GM20000 (cell line): ENCODE measurements around the gene ZBTB21.
A peak's percentile ranks its signal among the peaks of the same experiment; 100 is the strongest.

Source experiments
- DNase-seq: peaks from one replicate; pipeline ENCODE4 v3.0.0; 2012; ENCODE audit warnings: low spot score
- CTCF ChIP-seq: IDR thresholded peaks from 2 replicates; pipeline ENCODE4 v1.5.1; 2012; ENCODE audit warnings: mild to moderate bottlenecking, control low read depth; ENCODE audit errors: extremely low read depth, missing control alignments

ZBTB21 gene

GRCh38 chr21:42009831-42010506 lies at the start of gene ZBTB21:
Gene ZBTB21 (minus strand): TSS chr21:42010360. CDS start chr21:41994095, 16,265 bp downstream.
- peak; percentile 98 for DNase-seq

GRCh38 chr21:42059721-42060120 lies 49.6 kb upstream of the ZBTB21 start:
- no peak for DNase-seq
- TF ChIP-seq CTCF = no peak

More at GRCh38 chr21:42009831-42010506, at the start of gene ZBTB21:
- no peak for TF ChIP-seq CTCF

- no peak for DNase-seq
- no peak for TF ChIP-seq CTCF
These were observed 49.0 kb upstream of the ZBTB21 start for GRCh38 chr21:42059141-42059540.

- no peak for DNase-seq
- no peak for TF ChIP-seq CTCF
These were observed 48.5 kb upstream of the ZBTB21 start for GRCh38 chr21:42058631-42059111.

GRCh38 chr21:42057851-42058437 lies 47.8 kb upstream of the ZBTB21 start:
- no peak for DNase-seq
- TF ChIP-seq CTCF = no peak

- TF ChIP-seq CTCF = no peak
- no peak for DNase-seq
These were observed 47.0 kb upstream of the ZBTB21 start for GRCh38 chr21:42056996-42057689.

- TF ChIP-seq CTCF = no peak
These were observed 46.3 kb upstream of the ZBTB21 start for GRCh38 chr21:42056468-42056867.

More at GRCh38 chr21:42056468-42056867, 46.3 kb upstream of the ZBTB21 start:
- no peak for DNase-seq
